Karpas-422 (cell line): ENCODE measurements around the gene FAM221B. TPM values are rescaled to one million over a fixed set of nuclear protein-coding genes. Genes with fewer than 3 reads are reported as not detected.
A peak's percentile ranks its signal among the peaks of the same experiment; 100 is the strongest.

Experiments
- DNase-seq: peaks from one replicate; pipeline ENCODE4 v3.0.0-alpha.2; 2015
- H2AFZ ChIP-seq: fragments of 200-600 bp; sonication (generic); 2 replicates; pipeline ENCODE4 v1.6.1; 2014; ENCODE audit warnings: antibody characterized with exemption, low read length, mixed read lengths
- H3K27ac ChIP-seq: fragments of 200-600 bp; sonication (generic); 2 replicates; pipeline ENCODE4 v1.5.1; 2014; ENCODE audit warnings: mild to moderate bottlenecking, low read length, moderate library complexity
- H3K27me3 ChIP-seq: fragments of 200-600 bp; sonication (generic); 2 replicates; pipeline ENCODE4 v1.6.1; 2014; ENCODE audit warnings: low read length, mixed read lengths
- H3K36me3 ChIP-seq: fragments of 200-600 bp; sonication (generic); 2 replicates; pipeline ENCODE4 v1.6.1; 2014; ENCODE audit warnings: low read length, mixed read lengths; ENCODE audit not compliant: insufficient read depth
- H3K4me1 ChIP-seq: fragments of 200-600 bp; sonication (generic); 2 replicates; pipeline ENCODE4 v1.6.1; 2014; ENCODE audit warnings: mild to moderate bottlenecking, low read length, mixed read lengths
- H3K4me2 ChIP-seq: fragments of 200-600 bp; sonication (generic); 2 replicates; pipeline ENCODE4 v1.6.1; 2014; ENCODE audit warnings: low read length, low read depth, mild to moderate bottlenecking; ENCODE audit not compliant: poor library complexity, severe bottlenecking
- H3K4me3 ChIP-seq: fragments of 200-600 bp; sonication (generic); 2 replicates; pipeline ENCODE4 v1.5.1; 2014; ENCODE audit warnings: mild to moderate bottlenecking, antibody characterized with exemption, low read length, mixed read lengths
- H3K79me2 ChIP-seq: fragments of 200-600 bp; sonication (generic); 2 replicates; pipeline ENCODE4 v1.6.1; 2014; ENCODE audit warnings: mild to moderate bottlenecking, low read length, mixed read lengths
- H3K9ac ChIP-seq: fragments of 200-600 bp; sonication (generic); 2 replicates; pipeline ENCODE4 v1.6.0; 2014; ENCODE audit warnings: low read length
- H3K9me2 ChIP-seq: fragments of 200-600 bp; sonication (generic), shearing (Covaris generic); replicated peaks from 2 replicates; pipeline ENCODE4 v1.6.0; 2014; ENCODE audit warnings: mild to moderate bottlenecking, low read length, moderate library complexity; ENCODE audit not compliant: insufficient read depth
- H3K9me3 ChIP-seq: fragments of 300-700, 200-600 bp; sonication (generic); 2 replicates; pipeline ENCODE4 v1.6.1; 2014; ENCODE audit warnings: low read length, mixed read lengths
- H4K20me1 ChIP-seq: fragments of 200-600 bp; sonication (generic); 2 replicates; pipeline ENCODE4 v1.6.1; 2014; ENCODE audit warnings: mild to moderate bottlenecking, antibody characterized with exemption, low read length, low read depth; ENCODE audit not compliant: insufficient read depth
- total RNA-seq: library from RNA; depleted of rRNA; stranded (reverse); fragments of >200 nt; shearing (Covaris generic); gene quantifications from 2 replicates; pipeline ENCODE4 v1.2.3, GENCODE V29; 2014; ENCODE audit warnings: low replicate concordance; rRNA removed

The FAM221B gene, protein sequence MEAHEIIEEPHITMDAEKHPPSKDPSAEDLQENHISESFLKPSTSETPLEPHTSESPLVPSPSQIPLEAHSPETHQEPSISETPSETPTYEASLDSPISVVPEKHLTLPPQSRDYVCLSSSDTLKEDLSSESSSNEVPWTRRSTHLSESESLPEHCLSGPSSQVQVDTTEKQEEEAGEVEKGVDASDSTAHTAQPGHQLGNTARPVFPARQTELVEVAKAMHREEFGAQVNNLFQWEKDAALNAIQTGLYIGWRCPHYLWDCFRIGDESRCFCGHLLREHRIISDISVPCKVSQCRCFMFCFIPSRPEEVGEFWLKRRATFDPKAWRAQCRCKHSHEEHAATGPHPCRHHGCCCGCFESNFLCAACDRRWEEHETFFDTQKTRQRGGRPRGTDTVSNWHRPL
- total RNA-seq = not detected in 2 replicates

- no peaks in the 10 kb centered on the region for H3K9me2 ChIP-seq
- H3K79me2 ChIP-seq = no peaks in the 10 kb centered on the region
- no peaks in the 10 kb centered on the region for H3K27me3 ChIP-seq
- H3K4me3 ChIP-seq = peak within 1 kb of the TSS; percentile 71
- no peaks in the 10 kb centered on the region for H3K36me3 ChIP-seq
- peak within 1 kb of the TSS; percentile 77 for H3K9ac ChIP-seq
- H3K9me3 ChIP-seq = no peaks in the 10 kb centered on the region
- H2AFZ ChIP-seq = peak within 1 kb of the TSS; percentile 86; the same call in 1 of the 2 replicates
- peak within 1 kb of the TSS; percentile 82 for H3K4me2 ChIP-seq
- no peaks in the 10 kb centered on the region for H4K20me1 ChIP-seq
- peaks cover 14% of the 10 kb centered on the region for H3K4me1 ChIP-seq
- H3K27ac ChIP-seq = no peak within 1 kb of the TSS
- DNase-seq = no peak
Observed at GRCh38 chr9:35828716-35829083, at the start of gene FAM221B. Gene FAM221B, minus strand, starts transcription at chr9:35828732. Its CDS starts 2,571 bp downstream, at chr9:35826161.

DNA sequence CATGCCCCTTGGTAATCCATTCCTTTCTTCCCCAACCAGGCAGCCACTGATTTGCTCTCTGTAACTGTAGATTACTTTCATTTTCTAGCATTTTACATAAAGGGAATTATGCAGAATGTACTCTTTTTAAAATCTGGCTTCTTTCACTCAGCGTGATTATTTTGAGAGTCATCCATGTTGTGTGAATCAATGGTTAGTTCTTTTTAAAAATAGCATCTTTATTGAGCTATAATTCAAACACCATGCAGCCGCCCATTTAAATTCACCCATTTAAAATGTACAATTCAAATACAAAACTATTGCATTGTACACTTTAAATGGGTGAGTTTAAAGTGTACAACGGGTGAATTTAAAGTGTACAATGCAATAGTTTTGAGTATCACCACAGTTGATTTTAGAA, 44.0 kb upstream of the FAM221B start:
- Histone ChIP-seq H4K20me1 (no peaks in the 10 kb centered on the region), H3K79me2 (no peaks in the 10 kb centered on the region), H3K9ac (no peak overlapping the region), H3K27me3 (no peaks in the 10 kb centered on the region; the same call in 1 of the 2 replicates), H3K9me2 (no peaks in the 10 kb centered on the region), H3K36me3 (no peaks in the 10 kb centered on the region), H3K4me1 (no peaks in the 10 kb centered on the region), H2AFZ (no peak overlapping the region), H3K4me2 (no peak overlapping the region), H3K9me3 (no peaks in the 10 kb centered on the region), H3K27ac (no peak overlapping the region), H3K4me3 (no peak overlapping the region)
- no peak for DNase-seq

- no peak overlapping the region for H3K9ac ChIP-seq
- no peaks in the 10 kb centered on the region for H4K20me1 ChIP-seq
- H3K9me3 ChIP-seq = no peaks in the 10 kb centered on the region
- no peaks in the 10 kb centered on the region for H3K79me2 ChIP-seq
- H3K4me3 ChIP-seq = no peak overlapping the region
- no peaks in the 10 kb centered on the region for H3K9me2 ChIP-seq
- H3K27me3 ChIP-seq = no peaks in the 10 kb centered on the region
- no peak for DNase-seq
- no peaks in the 10 kb centered on the region for H3K36me3 ChIP-seq
- H3K27ac ChIP-seq = no peak overlapping the region
- no peak overlapping the region for H3K4me2 ChIP-seq
- no peaks in the 10 kb centered on the region for H3K4me1 ChIP-seq
- H2AFZ ChIP-seq = no peak overlapping the region
Observed at GRCh38 chr9:35871545-35871944, 43.0 kb upstream of the FAM221B start.

- Histone ChIP-seq H3K9ac (no peak within 1 kb of the TSS), H3K36me3 (no peaks in the 10 kb centered on the region), H3K4me3 (no peak within 1 kb of the TSS), H3K27me3 (no peaks in the 10 kb centered on the region), H4K20me1 (no peaks in the 10 kb centered on the region), H3K9me3 (no peaks in the 10 kb centered on the region), H3K27ac (no peak within 1 kb of the TSS), H3K4me2 (no peak within 1 kb of the TSS), H3K4me1 (no peaks in the 10 kb centered on the region), H3K79me2 (no peaks in the 10 kb centered on the region), H2AFZ (no peak within 1 kb of the TSS), H3K9me2 (no peaks in the 10 kb centered on the region)
- DNase-seq = no peak
Observed at GRCh38 chr9:35870351-35870923, 41.9 kb upstream of the FAM221B start, which contains the start of gene OR13J1. Gene OR13J1, minus strand, starts transcription at chr9:35870401. Its CDS starts 0 bp downstream, at chr9:35870401.

DNA sequence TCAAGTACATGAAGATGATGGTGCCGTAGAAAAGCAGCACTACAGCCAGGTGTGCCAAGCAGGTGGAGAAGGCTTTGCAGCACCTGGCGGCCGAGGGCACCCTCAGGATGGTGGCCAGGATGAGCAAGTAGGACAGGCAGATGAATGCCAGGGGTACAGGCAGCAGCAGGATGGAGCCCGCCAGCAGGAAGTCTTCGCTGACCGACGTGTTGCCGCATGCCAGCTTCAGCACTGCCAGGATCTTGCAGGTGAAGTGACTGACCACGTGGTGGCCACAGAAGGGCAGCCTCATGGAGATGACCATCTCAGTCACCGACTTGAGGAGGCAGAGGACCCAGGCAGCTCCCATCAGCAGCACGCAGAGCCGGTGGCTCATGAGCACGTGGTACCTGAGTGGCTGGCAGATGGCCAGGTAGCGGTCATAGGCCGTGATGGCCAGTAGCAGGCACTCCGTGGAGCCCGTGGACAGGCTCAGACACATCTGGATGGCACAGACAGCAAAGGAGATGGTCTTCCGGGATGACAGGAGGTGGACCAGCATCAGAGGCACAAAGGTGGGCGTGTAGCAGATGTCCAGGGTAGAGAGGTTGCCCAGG, 41.2 kb upstream of the FAM221B start:
- no peak overlapping the region for H2AFZ ChIP-seq
- no peak overlapping the region for H3K4me2 ChIP-seq
- H3K9me3 ChIP-seq = no peaks in the 10 kb centered on the region
- no peak overlapping the region for H3K9ac ChIP-seq
- no peak overlapping the region for H3K4me3 ChIP-seq
- H3K79me2 ChIP-seq = no peaks in the 10 kb centered on the region
- H3K27ac ChIP-seq = no peak overlapping the region
- no peaks in the 10 kb centered on the region for H3K27me3 ChIP-seq
- H3K4me1 ChIP-seq = no peaks in the 10 kb centered on the region
- H3K9me2 ChIP-seq = no peaks in the 10 kb centered on the region
- no peaks in the 10 kb centered on the region for H4K20me1 ChIP-seq
- no peaks in the 10 kb centered on the region for H3K36me3 ChIP-seq
- DNase-seq = no peak

- H3K9me3 ChIP-seq = no peaks in the 10 kb centered on the region
- no peak overlapping the region for H2AFZ ChIP-seq
- no peak overlapping the region for H3K9ac ChIP-seq
- no peaks in the 10 kb centered on the region for H3K27me3 ChIP-seq
- no peaks in the 10 kb centered on the region for H3K9me2 ChIP-seq
- no peak for DNase-seq
- no peaks in the 10 kb centered on the region for H3K79me2 ChIP-seq
- H3K4me1 ChIP-seq = no peaks in the 10 kb centered on the region
- no peak overlapping the region for H3K4me2 ChIP-seq
- H3K27ac ChIP-seq = no peak overlapping the region
- no peak overlapping the region for H3K4me3 ChIP-seq
- no peaks in the 10 kb centered on the region for H3K36me3 ChIP-seq
- H4K20me1 ChIP-seq = no peaks in the 10 kb centered on the region
Observed at GRCh38 chr9:35868933-35869332, 40.4 kb upstream of the FAM221B start.

DNA sequence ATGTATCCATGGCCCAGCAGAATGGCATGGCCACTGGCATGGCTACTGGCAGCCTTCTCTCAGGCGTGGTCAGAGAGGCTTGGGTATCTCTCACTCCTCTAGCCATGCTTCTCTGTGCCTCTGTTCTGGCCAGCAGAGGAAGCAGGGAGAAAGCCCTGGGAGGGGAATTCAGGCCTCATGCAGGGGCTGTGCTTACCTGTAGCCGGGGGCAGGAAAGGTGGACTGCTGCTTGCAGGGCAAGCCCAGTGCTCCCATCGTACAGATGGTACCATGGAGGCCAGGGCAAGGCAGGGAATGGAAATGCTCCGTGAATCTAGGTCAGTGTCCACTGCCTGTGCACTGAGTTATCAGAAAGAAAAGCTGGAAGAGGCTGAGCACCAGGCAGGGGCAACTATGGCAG, 39.0 kb upstream of the FAM221B start:
- no peak for DNase-seq
- Histone ChIP-seq H3K4me3 (no peak overlapping the region), H2AFZ (no peak overlapping the region), H4K20me1 (no peaks in the 10 kb centered on the region), H3K79me2 (no peaks in the 10 kb centered on the region), H3K27ac (no peak overlapping the region), H3K9ac (no peak overlapping the region), H3K9me3 (no peaks in the 10 kb centered on the region), H3K4me2 (no peak overlapping the region), H3K27me3 (no peaks in the 10 kb centered on the region), H3K4me1 (no peaks in the 10 kb centered on the region), H3K9me2 (no peaks in the 10 kb centered on the region), H3K36me3 (no peaks in the 10 kb centered on the region)

GRCh38 chr9:35864695-35865255, 36.2 kb upstream of the FAM221B start:
- no peaks in the 10 kb centered on the region for H4K20me1 ChIP-seq

More at GRCh38 chr9:35864695-35865255, 36.2 kb upstream of the FAM221B start:
- no peak overlapping the region for H2AFZ ChIP-seq
- H3K9me2 ChIP-seq = no peaks in the 10 kb centered on the region
- no peak for DNase-seq
- no peak overlapping the region for H3K9ac ChIP-seq
- H3K9me3 ChIP-seq = no peaks in the 10 kb centered on the region
- no peaks in the 10 kb centered on the region for H3K36me3 ChIP-seq
- no peaks in the 10 kb centered on the region for H3K27me3 ChIP-seq
- H3K27ac ChIP-seq = no peak overlapping the region
- H3K4me1 ChIP-seq = no peaks in the 10 kb centered on the region
- H3K4me2 ChIP-seq = no peak overlapping the region
- no peak overlapping the region for H3K4me3 ChIP-seq
- H3K79me2 ChIP-seq = no peaks in the 10 kb centered on the region
